CD4-positive, alpha-beta memory T cell (primary cell): ENCODE measurements around the gene FAM89B. TPM values are rescaled to one million over a fixed set of nuclear protein-coding genes. Genes with fewer than 3 reads are reported as not detected.
"Not testable (repeated sequence)": the region's sequence is repeated elsewhere in the genome, so short reads cannot be mapped to it uniquely, and the experiment has no call there.

Experiments used
- CTCF ChIA-PET: fragments of 350-600 bp; sonication (Branson Sonifier 250); formaldehyde crosslinking; loops from one replicate; lab custom pipeline; 2021; ENCODE audit warnings: inconsistent platforms; ENCODE audit not compliant: partially characterized antibody; lab: Charles Lee
- POLR2A ChIA-PET: fragments of 350-600 bp; sonication (Branson Sonifier 250); formaldehyde crosslinking; loops from one replicate; lab custom pipeline; 2021; ENCODE audit not compliant: partially characterized antibody; lab: Charles Lee
- DNase-seq, 5 donors: peaks; one replicate each; pipeline versions ENCODE4 v3.0.0 to v3.0.0-alpha.2; 2020 to 2022; ENCODE audit warnings: mixed read lengths in 1 of 5
- H3K27ac ChIP-seq: one replicate; pipeline ENCODE4 v1.7.0; 2013; ENCODE audit warnings: low read depth, low read length
- H3K27me3 ChIP-seq: 2 replicates; pipeline ENCODE4 v1.7.0; 2013; ENCODE audit warnings: mild to moderate bottlenecking, low read length, moderate library complexity; ENCODE audit not compliant: insufficient read depth
- H3K36me3 ChIP-seq: 2 replicates; pipeline ENCODE4 v1.7.0; 2013; ENCODE audit warnings: mild to moderate bottlenecking, low read length, moderate library complexity; ENCODE audit not compliant: insufficient read depth
- H3K4me1 ChIP-seq: 2 replicates; pipeline ENCODE4 v1.7.0; 2013; ENCODE audit warnings: mild to moderate bottlenecking, low read length, moderate library complexity; ENCODE audit not compliant: insufficient read depth
- H3K4me3 ChIP-seq, 2 donors: one replicate each; pipeline ENCODE4 v1.7.0; 2013; ENCODE audit warnings: low read length in 2 of 2, mild to moderate bottlenecking in 1 of 2
- H3K9me3 ChIP-seq, 2 donors: one replicate each; pipeline ENCODE4 v1.7.0; 2013; ENCODE audit warnings: low read length in 2 of 2, control low read depth in 1 of 2; ENCODE audit not compliant: control insufficient read depth in 1 of 2
- H3K27ac Mint-ChIP-seq, 7 donors: one replicate each; pipeline ENCODE4 v1.8.0; 2020 to 2021; ENCODE audit warnings: mixed read lengths in 7 of 7, mild to moderate bottlenecking in 6 of 7, inconsistent platforms in 3 of 7, moderate library complexity in 3 of 7
- H3K27me3 Mint-ChIP-seq, 2 donors: one replicate each; pipeline ENCODE4 v1.8.0; 2020 to 2021; ENCODE audit warnings: mixed read lengths in 2 of 2
- H3K36me3 Mint-ChIP-seq, 2 donors: one replicate each; pipeline ENCODE4 v1.8.0; 2020 to 2021; ENCODE audit warnings: mixed read lengths in 2 of 2, inconsistent platforms in 1 of 2, mild to moderate bottlenecking in 1 of 2
- H3K4me1 Mint-ChIP-seq, 4 donors: one replicate each; pipeline ENCODE4 v1.8.0; 2020 to 2021; ENCODE audit warnings: mixed read lengths in 4 of 4, mild to moderate bottlenecking in 1 of 4
- H3K4me3 Mint-ChIP-seq, 8 donors: one replicate each; pipeline ENCODE4 v1.8.0; 2020 to 2021; ENCODE audit warnings: mixed read lengths in 8 of 8, mild to moderate bottlenecking in 7 of 8, moderate library complexity in 6 of 8, inconsistent platforms in 3 of 8
- H3K9me3 Mint-ChIP-seq, 8 donors: one replicate each; pipeline ENCODE4 v1.8.0; 2020 to 2021; ENCODE audit warnings: mixed read lengths in 8 of 8, mild to moderate bottlenecking in 5 of 8, inconsistent platforms in 3 of 8, moderate library complexity in 1 of 8
- intact Hi-C: fragments of 100-400 bp; cut with micrococcal nuclease; formaldehyde crosslinking; loops from one replicate; pipeline ENCODE4 v1.15.1; 2023
- polyA plus RNA-seq, 2 donors: library from polyadenylated mRNA; unstranded; fragments of 300-500 nt; fragmentation: Illumina TruSeq; gene quantifications; one replicate each; pipeline ENCODE4 v1.2.3, GENCODE V29; 2021
- total RNA-seq, 2 experiments: library from RNA; stranded (reverse); gene quantifications; one replicate each; pipeline ENCODE4 v1.2.3, GENCODE V29; 2021

FAM89B gene
- total RNA-seq = 10 to 100 TPM; 68.9 to 71.4 TPM
- 100 to 1,000 TPM; 130 to 164 TPM for polyA plus RNA-seq

DNA sequence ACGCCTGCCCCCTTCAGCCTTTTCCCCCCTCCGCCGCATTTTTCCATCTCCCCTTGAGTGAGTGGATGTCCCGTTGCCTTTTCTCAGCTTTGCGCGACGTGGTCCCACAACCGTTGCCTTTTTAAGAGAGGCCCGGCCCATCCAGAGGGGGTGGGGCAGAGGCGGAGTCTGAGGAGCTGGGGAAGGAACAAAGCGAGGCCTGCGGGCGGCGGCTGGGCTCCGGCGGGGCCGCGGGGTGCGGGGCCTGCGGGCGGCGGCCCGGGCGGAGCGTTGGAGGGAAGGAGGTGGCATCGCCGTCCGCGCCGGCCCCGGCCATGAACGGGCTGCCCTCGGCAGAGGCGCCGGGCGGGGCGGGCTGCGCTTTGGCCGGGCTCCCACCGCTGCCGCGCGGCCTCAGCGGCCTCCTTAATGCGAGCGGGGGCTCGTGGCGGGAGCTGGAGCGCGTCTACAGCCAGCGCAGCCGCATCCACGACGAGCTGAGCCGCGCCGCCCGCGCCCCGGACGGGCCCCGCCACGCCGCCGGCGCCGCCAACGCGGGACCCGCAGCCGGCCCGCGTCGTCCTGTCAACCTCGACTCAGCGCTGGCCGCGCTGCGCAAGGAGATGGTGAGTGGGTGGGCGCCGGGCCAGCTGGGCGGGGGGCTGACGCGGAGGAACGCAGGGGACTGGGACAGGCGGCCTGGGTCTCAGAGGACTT is at the start of gene FAM89B:
Gene FAM89B (plus strand): TSS at position 183 of the 696 bp plus-strand sequence. CDS start 132 bp downstream, at position 315.
- ChIA-PET POLR2A (interaction anchor here (0.6 to 17.1 kb wide), 34 partner anchors 11 to 545 kb away, joined by 3 to 403 read pairs (median 5); partner anchors contain the start of genes CCDC85B, CFL1, FOSL1 and LTBP3), CTCF (interaction anchor here (0.6 to 4.8 kb wide), 18 partner anchors 9 to 450 kb away, joined by 3 to 66 read pairs (median 4); partner anchors contain the start of genes MAP3K11, PCNX3 and SCYL1)
- Mint-ChIP-seq H3K27ac (peak within 1 kb of the TSS; percentile 93 to 100 (median 96)), H3K4me1 (peaks cover 31 to 88% (median 58%) of the 10 kb centered on the region in 4 donors), H3K27me3 (peaks cover 0 to 3% of the 10 kb centered on the region in 2 donors), H3K4me3 (peak within 1 kb of the TSS; percentile 91 to 100 (median 98)), H3K36me3 (peaks cover 0 to 49% of the 10 kb centered on the region in 2 donors), H3K9me3 (no peaks in the 10 kb centered on the region)
- peaks cover 69% of the 10 kb centered on the region for H3K4me1 ChIP-seq
- peak within 1 kb of the TSS; percentile 99 for H3K27ac ChIP-seq
- intact Hi-C loops = loop anchor here (5.0 kb wide), 2 partner anchors 145 to 545 kb away; partner anchors contain the start of gene SNX15
- no peaks in the 10 kb centered on the region for H3K36me3 ChIP-seq
- H3K4me3 ChIP-seq = peak within 1 kb of the TSS; percentile 71 to 89
- DNase-seq = peak; percentile 86 to 93 (median 88)
- H3K27me3 ChIP-seq = no peaks in the 10 kb centered on the region
- H3K9me3 ChIP-seq = no peaks in the 10 kb centered on the region

GRCh38 chr11:65522718-65523630 is 49.4 kb upstream of the FAM89B start:
- H3K4me3 ChIP-seq = peak overlapping the region in 1 of 2 donors; percentile 34
- H3K4me1 ChIP-seq = peaks cover 45% of the 10 kb centered on the region
- H3K27me3 ChIP-seq, intact Hi-C loops, H3K9me3 Mint-ChIP-seq, H3K36me3 ChIP-seq, CTCF ChIA-PET, H3K9me3 ChIP-seq, H3K27me3 Mint-ChIP-seq: not testable (repeated sequence)
- Mint-ChIP-seq H3K36me3 (peaks cover 0 to 12% of the 10 kb centered on the region in 2 donors), H3K27ac (peak overlapping the region; percentile 81 to 98 (median 94)), H3K4me1 (peaks cover 29 to 53% (median 41%) of the 10 kb centered on the region in 4 donors), H3K4me3 (peak overlapping the region; percentile 54 to 92 (median 84))
- POLR2A ChIA-PET = interaction anchor here (0.9 to 10.2 kb wide), 6 partner anchors 12 to 92 kb away, joined by 3 to 171 read pairs (median 22); partner anchors contain the start of genes MALAT1, MAP3K11 and PCNX3
- H3K27ac ChIP-seq = peak overlapping the region; percentile 67
- DNase-seq = peak in 4 of 5 donors; percentile 43 to 68 (median 50)

DNA sequence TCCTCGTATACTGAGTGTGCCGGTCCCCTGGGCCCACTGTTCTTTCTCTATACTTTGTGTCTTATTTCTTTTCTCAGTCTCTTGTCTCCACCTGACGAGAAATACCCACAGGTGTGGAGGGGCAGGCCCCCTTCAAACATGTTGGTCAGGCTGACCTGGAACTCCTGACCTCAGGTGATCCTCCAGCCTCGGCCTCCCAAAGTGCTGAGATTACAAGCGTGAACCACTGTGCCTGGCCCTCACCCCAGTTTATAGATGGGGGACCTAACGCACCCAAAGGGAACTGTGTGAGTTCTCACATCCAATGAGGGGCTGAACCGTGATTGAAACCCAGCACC is 48.7 kb upstream of the FAM89B start:
- ChIA-PET CTCF (interaction anchor here (1.1 to 1.5 kb wide), 2 partner anchors 13 to 15 kb away, joined by 3 to 5 read pairs; no protein-coding TSS in a partner anchor), POLR2A (interaction anchor here (1.0 to 10.2 kb wide), 8 partner anchors 15 to 102 kb away, joined by 3 to 171 read pairs (median 18); partner anchors contain the start of genes MALAT1, MAP3K11, NEAT1 and PCNX3)
- H3K27me3 ChIP-seq, H3K9me3 Mint-ChIP-seq, H3K36me3 ChIP-seq, H3K27me3 Mint-ChIP-seq, H3K9me3 ChIP-seq, intact Hi-C loops: not testable (repeated sequence)
- Mint-ChIP-seq H3K4me3 (peak overlapping the region; percentile 54 to 92 (median 84)), H3K36me3 (peaks cover 0 to 12% of the 10 kb centered on the region in 2 donors), H3K4me1 (peaks cover 29 to 54% (median 41%) of the 10 kb centered on the region in 4 donors), H3K27ac (peak overlapping the region; percentile 81 to 98 (median 94))
- Histone ChIP-seq H3K4me1 (peaks cover 45% of the 10 kb centered on the region), H3K4me3 (peak overlapping the region in 1 of 2 donors; percentile 19), H3K27ac (peak overlapping the region; percentile 67)
- DNase-seq = peak in 1 of 5 donors; percentile 17

- peak in 1 of 5 donors; percentile 47 for DNase-seq
- Histone ChIP-seq H3K36me3 (peaks cover 8% of the 10 kb centered on the region), H3K27me3 (no peaks in the 10 kb centered on the region), H3K9me3 (no peaks in the 10 kb centered on the region), H3K4me3 (peak overlapping the region; percentile 19 to 29), H3K4me1 (peaks cover 46% of the 10 kb centered on the region), H3K27ac (peak overlapping the region; percentile 67)
- Mint-ChIP-seq H3K27me3 (no peaks in the 10 kb centered on the region), H3K4me1 (peaks cover 32 to 59% (median 46%) of the 10 kb centered on the region in 4 donors), H3K4me3 (peak overlapping the region; percentile 57 to 92 (median 84)), H3K27ac (peak overlapping the region; percentile 81 to 98 (median 94)), H3K36me3 (peaks cover 0 to 16% of the 10 kb centered on the region in 2 donors), H3K9me3 (no peaks in the 10 kb centered on the region)
- intact Hi-C loops = loop anchor here (2.0 kb wide), 1 partner anchor 51 kb away; no protein-coding TSS in a partner anchor
- CTCF ChIA-PET = interaction anchor here (0.7 to 3.2 kb wide), 8 partner anchors 13 to 69 kb away, joined by 3 to 16 read pairs (median 4); partner anchors contain the start of genes FAM89B and MALAT1
- POLR2A ChIA-PET = interaction anchor here (0.7 to 10.2 kb wide), 25 partner anchors 13 to 142 kb away, joined by 3 to 171 read pairs (median 6); partner anchors contain the start of genes EHBP1L1, FAM89B, MALAT1 and MAP3K11
Observed at GRCh38 chr11:65524014-65524740, 48.2 kb upstream of the FAM89B start.

GRCh38 chr11:65524741-65525545 is 47.4 kb upstream of the FAM89B start, which contains the start of gene SCYL1:
Gene SCYL1 (plus strand): TSS chr11:65525083. CDS start chr11:65525154, 71 bp downstream.
- Histone ChIP-seq H3K27ac (peak within 1 kb of the TSS; percentile 84), H3K27me3 (no peaks in the 10 kb centered on the region), H3K36me3 (peaks cover 14% of the 10 kb centered on the region), H3K4me1 (peaks cover 54% of the 10 kb centered on the region), H3K4me3 (peak within 1 kb of the TSS; percentile 78 to 83), H3K9me3 (no peaks in the 10 kb centered on the region)
- H3K27me3 Mint-ChIP-seq = no peaks in the 10 kb centered on the region
- peak within 1 kb of the TSS; percentile 81 to 92 (median 88) for H3K4me3 Mint-ChIP-seq
- ChIA-PET POLR2A (interaction anchor here (0.7 to 10.2 kb wide), 29 partner anchors 14 to 403 kb away, joined by 3 to 171 read pairs (median 5); partner anchors contain the start of genes EHBP1L1, FAM89B, FAU and MALAT1), CTCF (interaction anchor here (0.7 to 3.2 kb wide), 9 partner anchors 8 to 68 kb away, joined by 3 to 16 read pairs (median 3); partner anchors contain the start of genes FAM89B and MALAT1)
- peak within 1 kb of the TSS; percentile 81 to 98 (median 94) for H3K27ac Mint-ChIP-seq
- DNase-seq = peak; percentile 72 to 82 (median 75)
- H3K36me3 Mint-ChIP-seq = peaks cover 0 to 19% of the 10 kb centered on the region in 2 donors
- intact Hi-C loops = loop anchor here (1.0 to 2.0 kb wide), 2 partner anchors 15 to 50 kb away; no protein-coding TSS in a partner anchor
- H3K9me3 Mint-ChIP-seq = no peaks in the 10 kb centered on the region
- H3K4me1 Mint-ChIP-seq = peaks cover 35 to 63% (median 49%) of the 10 kb centered on the region in 4 donors
